HepG2 (cell line): ENCODE measurements around the gene PRMT7. TPM values are rescaled to one million over a fixed set of nuclear protein-coding genes. Genes with fewer than 3 reads are reported as not detected.

ENCODE experiments used
- FOSL2 ChIP-seq: sonication (generic); formaldehyde crosslinking; IDR thresholded peaks from 2 replicates; pipeline ENCODE4 v1.4.0; 2020; ENCODE audit warnings: missing genetic modification reagents
- FOXA1 ChIP-seq, 2 experiments: fragments of 450-650 bp in 1 of 2; sonication (generic) in 1 of 2; formaldehyde crosslinking in 1 of 2; IDR thresholded peaks; 2 replicates each; pipeline versions ENCODE4 v1.4.0 to v1.6.1; 2016 to 2020; ENCODE audit warnings: missing genetic modification reagents in 1 of 2
- HBP1 ChIP-seq: IDR thresholded peaks from 2 replicates; pipeline ENCODE4 v1.6.1; 2016; ENCODE audit warnings: low read depth, control low read depth
- HHEX ChIP-seq: IDR thresholded peaks from 2 replicates; pipeline ENCODE4 v1.6.1; 2016; ENCODE audit warnings: control low read depth
- NCOA2 ChIP-seq: sonication (generic); formaldehyde crosslinking; IDR thresholded peaks from 2 replicates; pipeline ENCODE4 v1.8.0; 2022; ENCODE audit warnings: inconsistent platforms
- NR1H2 ChIP-seq: sonication (generic); formaldehyde crosslinking; IDR thresholded peaks from 2 replicates; pipeline ENCODE4 v1.8.1; 2022; ENCODE audit warnings: low read depth, missing genetic modification reagents, borderline replicate concordance
- NR2F6 ChIP-seq, 2 experiments: IDR thresholded peaks; 2 replicates each; pipeline ENCODE4 v1.6.1; 2016; ENCODE audit warnings: antibody characterized with exemption in 1 of 2, mild to moderate bottlenecking in 1 of 2
- RFX3 ChIP-seq: IDR thresholded peaks from 2 replicates; pipeline ENCODE4 v1.6.1; 2016; ENCODE audit warnings: missing biosample characterization, missing genetic modification reagents
- SIX1 ChIP-seq: sonication (generic); formaldehyde crosslinking; IDR thresholded peaks from 2 replicates; pipeline ENCODE4 v1.4.0; 2020; ENCODE audit warnings: missing genetic modification reagents, borderline replicate concordance
- SMAD3 ChIP-seq: sonication (generic); formaldehyde crosslinking; IDR thresholded peaks from 2 replicates; pipeline ENCODE4 v1.4.0; 2020; ENCODE audit warnings: missing genetic modification reagents
- ZNF20 ChIP-seq: sonication (generic); formaldehyde crosslinking; IDR thresholded peaks from 2 replicates; pipeline ENCODE4 v1.4.0; 2020; ENCODE audit warnings: mild to moderate bottlenecking, moderate library complexity, missing genetic modification reagents
- ZNF362 ChIP-seq: sonication (generic); formaldehyde crosslinking; IDR thresholded peaks from 2 replicates; pipeline ENCODE4 v1.4.0; 2020; ENCODE audit warnings: missing genetic modification reagents, mild to moderate bottlenecking, borderline replicate concordance
- ZNF543 ChIP-seq: sonication (generic); formaldehyde crosslinking; IDR thresholded peaks from 2 replicates; pipeline ENCODE4 v1.4.0; 2020; ENCODE audit warnings: mild to moderate bottlenecking, missing genetic modification reagents
- ZNF550 ChIP-seq: sonication (generic); formaldehyde crosslinking; IDR thresholded peaks from 2 replicates; pipeline ENCODE4 v1.4.0; 2020; ENCODE audit warnings: mild to moderate bottlenecking, missing genetic modification reagents, borderline replicate concordance
- ZNF564 ChIP-seq: sonication (generic); formaldehyde crosslinking; IDR thresholded peaks from 2 replicates; pipeline ENCODE4 v1.8.1; 2023; ENCODE audit warnings: mild to moderate bottlenecking, missing genetic modification reagents
- ZNF772 ChIP-seq: sonication (generic); formaldehyde crosslinking; IDR thresholded peaks from 2 replicates; pipeline ENCODE4 v1.5.0; 2020; ENCODE audit warnings: mild to moderate bottlenecking, missing genetic modification reagents
- ZNF816 ChIP-seq: sonication (generic); formaldehyde crosslinking; IDR thresholded peaks from 2 replicates; pipeline ENCODE4 v1.8.0; 2022; ENCODE audit warnings: missing genetic modification reagents, mild to moderate bottlenecking, borderline replicate concordance
- polyA plus RNA-seq, 8 experiments: library from polyadenylated mRNA; depleted of rRNA in 3 of 8; stranded (reverse) in 7 of 8; unstranded in 1 of 8; fragments of >200 nt; fragmentation: Illumina TruSeq in 4 of 8; extraction: Trizol in 4 of 8; gene quantifications; 2 replicates each; pipeline versions ENCODE4 v1.2.1 to v1.2.3, GENCODE V29; 2011 to 2016; ENCODE audit warnings: low read depth in 4 of 8, missing spikeins in 1 of 8, mixed read lengths in 1 of 8; ENCODE audit not compliant: insufficient read depth in 1 of 8
- total RNA-seq, 5 experiments: library from RNA; depleted of rRNA; stranded (reverse); fragments of >200 nt; fragmentation: Illumina TruSeq; extraction: Trizol; gene quantifications; 2 replicates each; pipeline ENCODE4 v1.2.3, GENCODE V29; 2016; ENCODE audit warnings: low read depth in 1 of 5
- TF ChIP-seq, protein P1 (sequence below): sonication (generic); formaldehyde crosslinking; IDR thresholded peaks from 2 replicates; pipeline ENCODE4 v1.4.0; 2020; ENCODE audit warnings: missing genetic modification reagents, borderline replicate concordance
- TF ChIP-seq, protein P2 (sequence below): IDR thresholded peaks from 2 replicates; pipeline ENCODE4 v1.6.1; 2016; ENCODE audit warnings: missing genetic modification reagents, missing compliant biosample characterization
- TF ChIP-seq, protein P3 (sequence below): sonication (generic); formaldehyde crosslinking; IDR thresholded peaks from 2 replicates; pipeline ENCODE4 v1.4.0; 2020; ENCODE audit warnings: missing genetic modification reagents, mild to moderate bottlenecking, borderline replicate concordance
- TF ChIP-seq, protein P4 (sequence below): sonication (generic); formaldehyde crosslinking; IDR thresholded peaks from 2 replicates; pipeline ENCODE4 v1.4.0; 2020; ENCODE audit warnings: missing genetic modification reagents

The PRMT7 gene
- total and polyA plus RNA-seq, 2 of the 13 experiments (the other 11 are each of a cell fraction or from before 2014, with no cell fraction given), result 47.5 to 55.0 TPM

DNA sequence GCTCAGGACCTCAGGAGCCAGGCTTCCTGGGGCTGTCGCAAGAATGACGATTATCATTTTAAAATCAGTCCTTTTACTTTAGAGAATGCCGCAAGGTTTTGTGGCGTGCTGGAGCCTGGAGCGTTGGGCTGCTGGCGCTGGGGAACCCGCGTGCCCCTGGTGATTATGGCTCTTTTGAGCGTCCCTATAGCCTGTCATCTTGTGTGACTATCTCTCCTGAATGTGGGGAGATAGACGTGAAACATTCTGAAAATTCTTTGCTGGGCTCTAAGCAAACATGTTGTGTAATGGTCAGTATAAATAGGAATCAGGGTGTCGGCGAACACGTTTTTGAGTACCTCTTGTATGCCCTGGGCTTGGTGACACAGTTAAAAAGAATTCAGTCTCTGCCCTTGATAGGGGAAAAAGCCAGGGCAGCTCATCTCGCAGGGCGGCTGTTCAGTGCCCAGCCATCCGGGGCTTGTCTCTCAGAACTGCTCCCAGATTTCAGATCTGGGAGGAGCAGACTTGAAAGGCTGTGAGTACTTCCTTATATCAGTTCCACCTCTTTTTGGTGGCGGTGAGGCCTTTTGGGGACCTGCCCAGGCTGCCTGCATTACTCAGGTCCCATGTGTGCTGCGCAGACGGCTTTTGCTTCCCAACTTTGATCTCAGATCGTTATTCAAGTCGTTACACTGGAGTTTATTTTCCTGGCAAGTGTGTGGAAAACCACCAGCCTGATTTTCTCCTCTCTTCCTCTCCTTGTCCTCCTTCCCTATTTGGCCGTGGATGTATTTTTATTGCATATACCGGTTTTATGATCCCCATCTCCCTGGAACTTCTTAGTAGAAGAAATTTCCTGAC lies 45.5 kb upstream of the PRMT7 start (continued):
- 0 out of 2 replicates have a peak, but pooled peaks have one; percentile 3 for TF ChIP-seq ZNF362 (CRISPR knock-in tag)
- peak; percentile 51; the same call in 1 of the 2 replicates for TF ChIP-seq FOXA1 (IDR thresholded peaks at IDR 0.05)
- TF ChIP-seq FOXA1 (CRISPR knock-in tag; IDR thresholded peaks at IDR 0.05), result peak; percentile 98
- TF ChIP-seq NR1H2, result no peak
- no peak for TF ChIP-seq HBP1 (CRISPR knock-in tag)
- TF ChIP-seq ZNF816 (CRISPR knock-in tag), result peak; percentile 80; the same call in 1 of the 2 replicates
- peak; percentile 97 for TF ChIP-seq SMAD3
- peak; percentile 99 for TF ChIP-seq FOSL2 (CRISPR knock-in tag)
- TF ChIP-seq, protein P1, sequence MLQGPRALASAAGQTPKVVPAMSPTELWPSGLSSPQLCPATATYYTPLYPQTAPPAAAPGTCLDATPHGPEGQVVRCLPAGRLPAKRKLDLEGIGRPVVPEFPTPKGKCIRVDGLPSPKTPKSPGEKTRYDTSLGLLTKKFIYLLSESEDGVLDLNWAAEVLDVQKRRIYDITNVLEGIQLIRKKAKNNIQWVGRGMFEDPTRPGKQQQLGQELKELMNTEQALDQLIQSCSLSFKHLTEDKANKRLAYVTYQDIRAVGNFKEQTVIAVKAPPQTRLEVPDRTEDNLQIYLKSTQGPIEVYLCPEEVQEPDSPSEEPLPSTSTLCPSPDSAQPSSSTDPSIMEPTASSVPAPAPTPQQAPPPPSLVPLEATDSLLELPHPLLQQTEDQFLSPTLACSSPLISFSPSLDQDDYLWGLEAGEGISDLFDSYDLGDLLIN (CRISPR knock-in tag), result no peak
- peak; percentile 63 for TF ChIP-seq HHEX (CRISPR knock-in tag)
- TF ChIP-seq NCOA2, result peak; percentile 92
- peak; percentile 81 for TF ChIP-seq NR2F6 (IDR thresholded peaks at IDR 0.05)
- peak; percentile 87 for TF ChIP-seq NR2F6 (CRISPR knock-in tag; IDR thresholded peaks at IDR 0.05)
- TF ChIP-seq, protein P2, sequence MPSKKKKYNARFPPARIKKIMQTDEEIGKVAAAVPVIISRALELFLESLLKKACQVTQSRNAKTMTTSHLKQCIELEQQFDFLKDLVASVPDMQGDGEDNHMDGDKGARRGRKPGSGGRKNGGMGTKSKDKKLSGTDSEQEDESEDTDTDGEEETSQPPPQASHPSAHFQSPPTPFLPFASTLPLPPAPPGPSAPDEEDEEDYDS, result peak; percentile 92
- TF ChIP-seq ZNF550 (CRISPR knock-in tag), result no peak
- no peak for TF ChIP-seq ZNF564 (CRISPR knock-in tag)
- TF ChIP-seq ZNF772 (CRISPR knock-in tag), result peak; percentile 40; the same call in 1 of the 2 replicates
- TF ChIP-seq RFX3 (CRISPR knock-in tag), result no peak
- TF ChIP-seq ZNF20 (CRISPR knock-in tag), result 0 out of 2 replicates have a peak, but pooled peaks have one; percentile 73
- TF ChIP-seq, protein P3, sequence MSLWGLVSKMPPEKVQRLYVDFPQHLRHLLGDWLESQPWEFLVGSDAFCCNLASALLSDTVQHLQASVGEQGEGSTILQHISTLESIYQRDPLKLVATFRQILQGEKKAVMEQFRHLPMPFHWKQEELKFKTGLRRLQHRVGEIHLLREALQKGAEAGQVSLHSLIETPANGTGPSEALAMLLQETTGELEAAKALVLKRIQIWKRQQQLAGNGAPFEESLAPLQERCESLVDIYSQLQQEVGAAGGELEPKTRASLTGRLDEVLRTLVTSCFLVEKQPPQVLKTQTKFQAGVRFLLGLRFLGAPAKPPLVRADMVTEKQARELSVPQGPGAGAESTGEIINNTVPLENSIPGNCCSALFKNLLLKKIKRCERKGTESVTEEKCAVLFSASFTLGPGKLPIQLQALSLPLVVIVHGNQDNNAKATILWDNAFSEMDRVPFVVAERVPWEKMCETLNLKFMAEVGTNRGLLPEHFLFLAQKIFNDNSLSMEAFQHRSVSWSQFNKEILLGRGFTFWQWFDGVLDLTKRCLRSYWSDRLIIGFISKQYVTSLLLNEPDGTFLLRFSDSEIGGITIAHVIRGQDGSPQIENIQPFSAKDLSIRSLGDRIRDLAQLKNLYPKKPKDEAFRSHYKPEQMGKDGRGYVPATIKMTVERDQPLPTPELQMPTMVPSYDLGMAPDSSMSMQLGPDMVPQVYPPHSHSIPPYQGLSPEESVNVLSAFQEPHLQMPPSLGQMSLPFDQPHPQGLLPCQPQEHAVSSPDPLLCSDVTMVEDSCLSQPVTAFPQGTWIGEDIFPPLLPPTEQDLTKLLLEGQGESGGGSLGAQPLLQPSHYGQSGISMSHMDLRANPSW (CRISPR knock-in tag), result peak; percentile 97
- TF ChIP-seq ZNF543 (CRISPR knock-in tag), result no peak; the same call in 1 of the 2 replicates
- peak; percentile 84; the same call in 1 of the 2 replicates for TF ChIP-seq SIX1 (CRISPR knock-in tag)
- TF ChIP-seq, protein P4, sequence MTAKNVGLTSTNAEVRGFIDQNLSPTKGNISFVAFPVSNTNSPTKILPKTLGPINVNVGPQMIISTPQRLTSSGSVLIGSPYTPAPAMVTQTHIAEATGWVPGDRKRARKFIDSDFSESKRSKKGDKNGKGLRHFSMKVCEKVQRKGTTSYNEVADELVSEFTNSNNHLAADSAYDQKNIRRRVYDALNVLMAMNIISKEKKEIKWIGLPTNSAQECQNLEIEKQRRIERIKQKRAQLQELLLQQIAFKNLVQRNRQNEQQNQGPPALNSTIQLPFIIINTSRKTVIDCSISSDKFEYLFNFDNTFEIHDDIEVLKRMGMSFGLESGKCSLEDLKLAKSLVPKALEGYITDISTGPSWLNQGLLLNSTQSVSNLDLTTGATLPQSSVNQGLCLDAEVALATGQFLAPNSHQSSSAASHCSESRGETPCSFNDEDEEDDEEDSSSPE (CRISPR knock-in tag), result peak; percentile 36; the same call in 1 of the 2 replicates
